HG03139 (cell line): ENCODE data around the gene CCDC12.

Experiments used
- ATAC-seq: cut with Tn5 transposase; IDR thresholded peaks from one replicate; pipeline ENCODE4 v1.9.1; 2021; ENCODE audit not compliant: unreplicated experiment

CCDC12 gene

GRCh38 chr3:46942076-46942475 lies 34.5 kb downstream of the CCDC12 start:
- ATAC-seq: no peak

GRCh38 chr3:46939578-46940445 lies 36.7 kb downstream of the CCDC12 start:
- no peak for ATAC-seq

GRCh38 chr3:46938118-46938517 lies 38.4 kb downstream of the CCDC12 start:
- ATAC-seq: no peak

GRCh38 chr3:46936733-46937250 lies 39.8 kb downstream of the CCDC12 start:
- no peak for ATAC-seq

GRCh38 chr3:46935989-46936558 lies 40.5 kb downstream of the CCDC12 start:
- ATAC-seq: no peak

GRCh38 chr3:46935168-46935858 lies 41.2 kb downstream of the CCDC12 start:
- ATAC-seq: no peak

GRCh38 chr3:46934498-46935167 lies 41.9 kb downstream of the CCDC12 start:
- ATAC-seq: no peak

GRCh38 chr3:46934072-46934471 lies 42.5 kb downstream of the CCDC12 start:
- ATAC-seq: no peak

GRCh38 chr3:46933261-46933660 lies 43.3 kb downstream of the CCDC12 start:
- no peak for ATAC-seq

GRCh38 chr3:46932455-46933225 lies 43.9 kb downstream of the CCDC12 start:
- ATAC-seq: no peak

GRCh38 chr3:46931631-46932331 lies 44.8 kb downstream of the CCDC12 start:
- no peak for ATAC-seq

GRCh38 chr3:46930945-46931403 lies 45.6 kb downstream of the CCDC12 start:
- ATAC-seq: no peak

GRCh38 chr3:46930166-46930944 lies 46.2 kb downstream of the CCDC12 start:
- ATAC-seq: no peak

GRCh38 chr3:46929324-46929723 lies 47.2 kb downstream of the CCDC12 start:
- ATAC-seq: no peak

GRCh38 chr3:46928282-46928681 lies 48.3 kb downstream of the CCDC12 start:
- ATAC-seq: no peak

GRCh38 chr3:46927718-46928073 lies 48.8 kb downstream of the CCDC12 start:
- ATAC-seq: no peak

GRCh38 chr3:46926871-46927717 lies 49.5 kb downstream of the CCDC12 start:
- peak; percentile 48 for ATAC-seq

GRCh38 chr3:46926447-46926846 lies 50.1 kb downstream of the CCDC12 start:
- no peak for ATAC-seq
